ENCODE measurements around the gene UBR3. TPM values are rescaled to one million over a fixed set of nuclear protein-coding genes. Genes with fewer than 3 reads are reported as not detected.
A peak's percentile ranks its signal among the peaks of the same experiment; 100 is the strongest.

UBR3 gene
- total and polyA plus RNA-seq, 2 experiments from 2014 or later, result 18.7 to 53.1 TPM

GRCh38 chr2:169795181-169795580 lies 32.1 kb upstream of the UBR3 start:
- Histone ChIP-seq H3K9me3 (ENCODE audit: low read depth) (no peaks in the 10 kb centered on the region), H3K4me3 (no peak overlapping the region), H3K27me3 (no peaks in the 10 kb centered on the region), H3K4me1 (ENCODE audit: low read depth) (peaks cover 4% of the 10 kb centered on the region), H3K36me3 (no peaks in the 10 kb centered on the region), H3K27ac (no peak overlapping the region)
- no peak for TF ChIP-seq CTCF (IDR thresholded peaks at IDR 0.05; ENCODE audit: low read depth, low read length)
- DNase-seq (ENCODE audit: low read depth in 1 of 2, low spot score in 1 of 2), result no peak

- no peak overlapping the region for H3K27ac ChIP-seq
- peaks cover 4% of the 10 kb centered on the region for H3K4me1 ChIP-seq (ENCODE audit: low read depth)
- peaks cover 5% of the 10 kb centered on the region for H3K36me3 ChIP-seq
- no peak overlapping the region for H3K4me3 ChIP-seq
- H3K27me3 ChIP-seq, result no peaks in the 10 kb centered on the region
- no peaks in the 10 kb centered on the region for H3K9me3 ChIP-seq (ENCODE audit: low read depth)
- no peak for TF ChIP-seq CTCF (IDR thresholded peaks at IDR 0.05; ENCODE audit: low read depth, low read length)
- DNase-seq (ENCODE audit: low read depth in 1 of 2, low spot score in 1 of 2), result no peak
Observed at GRCh38 chr2:169796441-169796840, 30.8 kb upstream of the UBR3 start.

- DNase-seq (ENCODE audit: low read depth in 1 of 2, low spot score in 1 of 2), result no peak
- Histone ChIP-seq H3K27ac (no peak overlapping the region), H3K4me1 (ENCODE audit: low read depth) (peaks cover 4% of the 10 kb centered on the region), H3K27me3 (no peaks in the 10 kb centered on the region), H3K4me3 (no peak overlapping the region), H3K36me3 (peaks cover 10% of the 10 kb centered on the region), H3K9me3 (ENCODE audit: low read depth) (no peaks in the 10 kb centered on the region)
- TF ChIP-seq CTCF (IDR thresholded peaks at IDR 0.05; ENCODE audit: low read depth, low read length), result no peak
Observed at GRCh38 chr2:169797601-169798000, 29.7 kb upstream of the UBR3 start.

GRCh38 chr2:169798397-169798717 lies 28.9 kb upstream of the UBR3 start:
- Histone ChIP-seq H3K9me3 (ENCODE audit: low read depth) (no peaks in the 10 kb centered on the region), H3K36me3 (peaks cover 13% of the 10 kb centered on the region), H3K4me3 (peak overlapping the region; percentile 67), H3K27me3 (no peaks in the 10 kb centered on the region), H3K4me1 (ENCODE audit: low read depth) (peaks cover 4% of the 10 kb centered on the region), H3K27ac (peak overlapping the region; percentile 84)
- DNase-seq (ENCODE audit: low read depth in 1 of 2, low spot score in 1 of 2), result no peak
- no peak for TF ChIP-seq CTCF (IDR thresholded peaks at IDR 0.05; ENCODE audit: low read depth, low read length)

GRCh38 chr2:169798718-169799592 lies 28.3 kb upstream of the UBR3 start, which contains the start of gene SSB:
TSS of gene SSB (plus strand) at chr2:169798871. CDS start at chr2:169800961, 2,090 bp downstream.
- Histone ChIP-seq H3K4me3 (peak within 1 kb of the TSS; percentile 67), H3K27me3 (no peaks in the 10 kb centered on the region), H3K9me3 (ENCODE audit: low read depth) (no peaks in the 10 kb centered on the region), H3K36me3 (peaks cover 13% of the 10 kb centered on the region), H3K27ac (peak within 1 kb of the TSS; percentile 84), H3K4me1 (ENCODE audit: low read depth) (peaks cover 4% of the 10 kb centered on the region)
- DNase-seq (ENCODE audit: low read depth in 1 of 2, low spot score in 1 of 2), result peak; percentile 92 to 96
- no peak for TF ChIP-seq CTCF (IDR thresholded peaks at IDR 0.05; ENCODE audit: low read depth, low read length)

Data from cardiac muscle cell (in vitro differentiated cells and primary cell).